GM13976 (cell line): Measurements from ENCODE around the gene MUC2.

Experiments
- DNase-seq: peaks from one replicate; pipeline ENCODE4 v3.0.0; 2012; ENCODE audit warnings: low spot score
- in situ Hi-C: fragments of 300-500 bp; cut with MboI; formaldehyde crosslinking; loops from one replicate; pipeline ENCODE4 v1.12.0; 2022; ENCODE audit warnings: low sequenced_read_pairs, mixed read lengths, inconsistent platforms; ENCODE audit not compliant: unreplicated experiment
- TF ChIP-seq, protein P1 (sequence below): IDR thresholded peaks from 2 replicates; pipeline ENCODE4 v1.5.1; 2012; ENCODE audit warnings: borderline replicate concordance, mild to moderate bottlenecking; ENCODE audit not compliant: insufficient read depth; ENCODE audit errors: extremely low read depth, missing control alignments, control extremely low read depth

Gene MUC2

DNA sequence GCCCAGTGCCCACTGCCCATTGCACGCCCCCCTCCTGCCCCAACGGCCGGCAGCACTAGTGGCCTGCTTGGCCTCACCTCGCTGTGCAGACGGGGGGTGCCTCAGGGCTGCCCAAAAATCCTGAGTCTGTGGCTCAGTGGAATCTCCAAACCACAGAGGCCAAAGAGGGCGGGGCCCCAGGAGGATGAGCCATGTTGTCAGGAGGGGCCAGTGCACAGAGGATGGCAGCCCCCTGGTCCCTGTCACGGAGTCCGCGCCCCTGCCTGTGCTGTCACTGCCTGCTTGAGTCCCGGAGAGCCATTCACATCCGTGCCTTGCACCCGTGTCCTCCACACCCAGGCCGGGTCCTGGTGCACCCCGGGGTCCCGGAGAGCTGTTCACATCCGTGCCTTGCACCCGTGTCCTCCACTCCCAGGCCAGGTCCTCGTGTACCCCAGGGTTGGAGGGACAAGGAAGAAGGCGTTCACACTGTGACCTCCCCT, 46.7 kb downstream of the MUC2 start:
- TF ChIP-seq, protein P1, sequence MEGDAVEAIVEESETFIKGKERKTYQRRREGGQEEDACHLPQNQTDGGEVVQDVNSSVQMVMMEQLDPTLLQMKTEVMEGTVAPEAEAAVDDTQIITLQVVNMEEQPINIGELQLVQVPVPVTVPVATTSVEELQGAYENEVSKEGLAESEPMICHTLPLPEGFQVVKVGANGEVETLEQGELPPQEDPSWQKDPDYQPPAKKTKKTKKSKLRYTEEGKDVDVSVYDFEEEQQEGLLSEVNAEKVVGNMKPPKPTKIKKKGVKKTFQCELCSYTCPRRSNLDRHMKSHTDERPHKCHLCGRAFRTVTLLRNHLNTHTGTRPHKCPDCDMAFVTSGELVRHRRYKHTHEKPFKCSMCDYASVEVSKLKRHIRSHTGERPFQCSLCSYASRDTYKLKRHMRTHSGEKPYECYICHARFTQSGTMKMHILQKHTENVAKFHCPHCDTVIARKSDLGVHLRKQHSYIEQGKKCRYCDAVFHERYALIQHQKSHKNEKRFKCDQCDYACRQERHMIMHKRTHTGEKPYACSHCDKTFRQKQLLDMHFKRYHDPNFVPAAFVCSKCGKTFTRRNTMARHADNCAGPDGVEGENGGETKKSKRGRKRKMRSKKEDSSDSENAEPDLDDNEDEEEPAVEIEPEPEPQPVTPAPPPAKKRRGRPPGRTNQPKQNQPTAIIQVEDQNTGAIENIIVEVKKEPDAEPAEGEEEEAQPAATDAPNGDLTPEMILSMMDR: no peak
- DNase-seq: no peak
- in situ Hi-C loops: no loop called here

DNA sequence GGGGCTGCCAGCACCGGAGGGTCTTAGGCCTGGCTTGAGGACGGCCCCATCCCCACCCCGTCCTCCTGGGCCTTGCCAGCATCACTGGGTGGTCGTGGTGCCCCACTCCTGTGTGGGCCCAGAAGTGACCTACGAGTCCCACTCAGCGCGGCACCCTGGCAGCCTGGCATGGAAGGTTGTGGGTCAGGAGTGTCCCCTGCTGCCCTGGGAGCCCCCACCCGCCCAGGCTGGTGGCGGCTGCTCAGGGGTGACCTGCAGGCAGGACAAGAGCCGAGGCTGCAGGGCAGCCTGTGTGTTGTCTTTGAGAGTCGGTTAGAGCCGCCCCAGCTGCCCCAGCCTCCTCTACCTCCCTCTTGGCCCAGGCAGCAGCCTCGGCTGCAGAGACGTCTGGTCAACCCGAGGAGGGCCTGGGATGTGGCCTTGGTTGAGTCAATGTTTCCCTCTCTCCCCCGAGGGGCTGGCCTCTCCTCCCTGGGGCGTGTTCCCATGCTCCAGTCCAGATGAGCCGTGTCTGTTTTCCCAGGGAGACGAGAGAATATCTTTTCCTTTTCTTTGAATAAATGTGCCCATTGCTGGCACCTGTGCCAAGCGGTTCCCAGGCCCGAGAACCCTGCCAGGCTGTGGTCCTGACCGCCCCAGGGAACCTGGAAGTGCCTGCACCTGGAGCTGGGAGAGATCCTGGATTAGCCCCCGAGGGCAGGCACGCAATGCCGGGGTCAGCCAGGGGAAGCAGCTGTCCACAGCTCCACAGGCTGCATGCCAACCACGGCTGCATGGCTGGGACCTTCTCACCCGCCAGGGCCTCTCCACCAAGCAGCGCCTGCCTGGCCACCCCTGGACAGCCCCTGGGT, 47.4 kb downstream of the MUC2 start:
- TF ChIP-seq, protein P1: no peak
- DNase-seq: no peak
- in situ Hi-C loops: no loop called here

DNA sequence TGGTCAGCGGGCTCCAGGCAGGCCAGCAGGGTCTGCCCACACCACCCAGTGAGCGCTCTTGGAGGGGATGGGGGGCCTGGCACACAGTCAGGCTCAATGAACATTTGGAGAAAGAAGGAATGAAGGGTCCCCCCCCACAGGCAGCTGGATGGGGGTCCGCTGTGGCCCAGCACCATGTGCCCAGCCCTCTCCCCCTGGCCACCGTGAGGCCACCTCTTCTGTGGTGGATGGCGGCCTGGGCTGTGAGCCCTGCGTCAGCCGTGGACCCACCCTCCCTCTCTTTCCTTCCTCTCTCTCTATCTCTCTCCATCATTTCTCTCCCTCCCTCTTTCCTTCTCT, 48.0 kb downstream of the MUC2 start:
- in situ Hi-C loops: no loop called here
- DNase-seq: no peak
- TF ChIP-seq, protein P1: no peak

DNA sequence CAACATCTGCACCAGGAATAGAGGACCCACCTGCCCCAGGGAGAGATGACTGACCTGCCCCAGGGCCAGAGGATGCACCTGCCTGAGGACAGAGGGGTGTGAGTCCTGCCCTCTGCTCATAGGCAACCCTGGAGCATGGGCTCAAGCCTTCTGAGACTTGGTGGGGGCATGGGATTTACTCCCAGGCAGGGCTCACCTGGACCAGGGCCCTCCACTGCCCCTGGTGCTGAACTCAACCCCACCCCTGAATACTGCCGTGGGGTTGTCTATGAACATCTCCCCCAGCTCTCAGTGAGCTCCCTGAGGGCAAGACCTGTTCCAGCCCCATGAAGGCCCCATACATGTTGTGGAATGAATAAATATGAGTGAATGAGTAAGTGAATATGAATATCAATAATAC, 49.3 kb downstream of the MUC2 start:
- in situ Hi-C loops: no loop called here
- no peak for DNase-seq
- TF ChIP-seq, protein P1: no peak
